CD4-positive, alpha-beta T cell treated with Interleukin-21 for 1 hour (primary cell): ENCODE data around the gene OSBPL10.
"Not testable (repeated sequence)": the region's sequence is repeated elsewhere in the genome, so short reads cannot be mapped to it uniquely, and the experiment has no call there.

Experiments used
- DNase-seq: peaks from one replicate; pipeline ENCODE4 v3.0.0-alpha.2; 2020

Gene OSBPL10

GRCh38 chr3:31885235-31885634, 95.8 kb downstream of the OSBPL10 start:
- no peak for DNase-seq

- no peak for DNase-seq
Measured at GRCh38 chr3:31884251-31884650, 96.8 kb downstream of the OSBPL10 start.

- no peak for DNase-seq
Measured at GRCh38 chr3:31882895-31883294, 98.2 kb downstream of the OSBPL10 start.

GRCh38 chr3:31882431-31882830, 98.6 kb downstream of the OSBPL10 start:
- DNase-seq = no peak

- DNase-seq = no peak
Measured at GRCh38 chr3:31880482-31881078, 100.5 kb downstream of the OSBPL10 start.

- DNase-seq = no peak
Measured at GRCh38 chr3:31880020-31880419, 101.0 kb downstream of the OSBPL10 start.

- DNase-seq = no peak
Measured at GRCh38 chr3:31879365-31879764, 101.7 kb downstream of the OSBPL10 start.

- no peak for DNase-seq
Measured at GRCh38 chr3:31878231-31878838, 102.7 kb downstream of the OSBPL10 start.

GRCh38 chr3:31876331-31876730, 104.7 kb downstream of the OSBPL10 start:
- DNase-seq = no peak

GRCh38 chr3:31875437-31875836, 105.6 kb downstream of the OSBPL10 start:
- no peak for DNase-seq

- no peak for DNase-seq
Measured at GRCh38 chr3:31873254-31873820, 107.7 kb downstream of the OSBPL10 start.

GRCh38 chr3:31871939-31872507, 109.0 kb downstream of the OSBPL10 start:
- DNase-seq = no peak

GRCh38 chr3:31870111-31870510, 111.0 kb downstream of the OSBPL10 start:
- DNase-seq = not testable (repeated sequence)

GRCh38 chr3:31868236-31868635, 112.8 kb downstream of the OSBPL10 start:
- no peak for DNase-seq

GRCh38 chr3:31862666-31863279, 118.3 kb downstream of the OSBPL10 start:
- no peak for DNase-seq

GRCh38 chr3:31861826-31862225, 119.2 kb downstream of the OSBPL10 start:
- DNase-seq = no peak

GRCh38 chr3:31860642-31861041, 120.4 kb downstream of the OSBPL10 start:
- not testable (repeated sequence) for DNase-seq

GRCh38 chr3:31859245-31859644, 121.8 kb downstream of the OSBPL10 start:
- no peak for DNase-seq

- DNase-seq = no peak
Measured at GRCh38 chr3:31858439-31858838, 122.6 kb downstream of the OSBPL10 start.

GRCh38 chr3:31853580-31853979, 127.5 kb downstream of the OSBPL10 start:
- DNase-seq = no peak

- DNase-seq = no peak
Measured at GRCh38 chr3:31851278-31851677, 129.8 kb downstream of the OSBPL10 start.

- no peak for DNase-seq
Measured at GRCh38 chr3:31848911-31849310, 132.2 kb downstream of the OSBPL10 start.

GRCh38 chr3:31848163-31848818, 132.8 kb downstream of the OSBPL10 start:
- no peak for DNase-seq
